SH-SY5Y (cell line): ENCODE data around the gene HOXD8.

Source experiments
- GATA2 ChIP-seq: IDR thresholded peaks from 2 replicates; pipeline ENCODE4 v1.6.1; 2011; ENCODE audit warnings: mild to moderate bottlenecking, low read depth, low read length
- GATA3 ChIP-seq: IDR thresholded peaks from 2 replicates; pipeline ENCODE4 v1.6.1; 2011; ENCODE audit warnings: low read depth, mild to moderate bottlenecking, low read length, moderate library complexity

- TF ChIP-seq GATA2: no peak
- TF ChIP-seq GATA3: no peak
These were observed 29.6 kb upstream of the HOXD8 start, which contains the start of gene HOXD12 for GRCh38 chr2:176099728-176100546.
